ENCODE data around the gene ISCA1. TPM values are rescaled to one million over a fixed set of nuclear protein-coding genes. Genes with fewer than 3 reads are reported as not detected.

ISCA1 gene
- 24.1 to 29.2 TPM (median 25.1 TPM) in 3 replicates for total RNA-seq
- long read RNA-seq, transcript ISCA1-203 (4 exons, 1,958 nt), result major isoform, 23 of 25 reads
- long read RNA-seq, partial matches to known transcripts, result 0 of 25 reads
- long read RNA-seq, other reads (novel, unspliced or antisense), result 2 of 25 reads

DNA sequence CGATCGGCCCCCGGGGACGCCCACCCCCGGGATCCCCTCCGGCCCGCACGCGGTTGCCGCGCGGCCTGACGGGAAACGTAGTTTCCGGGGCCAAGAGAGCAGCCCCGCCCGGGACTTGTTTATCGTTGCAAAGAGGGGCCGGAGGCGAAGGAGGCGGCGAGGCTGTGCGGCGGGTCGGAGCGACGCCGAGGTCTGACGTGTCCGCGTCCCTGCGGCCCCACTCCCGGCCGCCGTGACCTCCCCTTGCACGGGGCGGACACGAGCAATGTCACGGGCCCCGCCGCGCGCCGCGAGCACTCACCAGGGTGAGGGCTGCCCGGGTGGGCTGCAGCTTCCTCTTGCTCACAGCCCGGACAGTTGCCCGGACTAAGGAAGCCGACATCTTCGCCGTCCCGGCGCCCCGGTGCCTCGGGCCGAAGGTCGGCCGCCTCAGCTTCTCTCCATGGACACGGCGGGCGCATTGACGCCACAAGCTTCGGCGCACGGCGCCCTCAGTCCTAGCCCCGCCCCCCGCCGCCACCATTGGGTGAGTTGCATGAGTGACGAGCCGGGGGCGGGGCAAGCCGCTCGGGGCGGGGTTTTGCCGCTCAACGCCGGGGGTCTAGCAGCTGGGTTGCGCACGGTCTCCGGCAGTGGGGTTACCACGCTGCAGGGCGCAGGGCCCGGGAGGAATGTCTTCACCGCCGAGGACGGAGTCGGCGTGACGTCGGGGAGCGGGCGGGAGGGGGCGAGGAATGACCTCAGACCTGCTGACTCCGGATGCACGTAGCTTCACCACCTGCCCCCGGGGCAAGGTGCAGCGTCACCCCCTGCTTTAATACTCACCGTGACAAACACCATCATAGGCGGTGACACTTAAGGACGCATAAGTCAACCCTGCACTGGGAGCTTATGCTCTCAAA lies at the start of gene ISCA1:
Gene ISCA1 (minus strand): TSS at position 462 of the 902 bp plus-strand sequence. CDS start 80 bp downstream, at position 382.
- H3K36me3 Mint-ChIP-seq (ENCODE audit: low read depth), result peaks cover 2% of the 10 kb centered on the region
- TF ChIP-seq, protein P1, sequence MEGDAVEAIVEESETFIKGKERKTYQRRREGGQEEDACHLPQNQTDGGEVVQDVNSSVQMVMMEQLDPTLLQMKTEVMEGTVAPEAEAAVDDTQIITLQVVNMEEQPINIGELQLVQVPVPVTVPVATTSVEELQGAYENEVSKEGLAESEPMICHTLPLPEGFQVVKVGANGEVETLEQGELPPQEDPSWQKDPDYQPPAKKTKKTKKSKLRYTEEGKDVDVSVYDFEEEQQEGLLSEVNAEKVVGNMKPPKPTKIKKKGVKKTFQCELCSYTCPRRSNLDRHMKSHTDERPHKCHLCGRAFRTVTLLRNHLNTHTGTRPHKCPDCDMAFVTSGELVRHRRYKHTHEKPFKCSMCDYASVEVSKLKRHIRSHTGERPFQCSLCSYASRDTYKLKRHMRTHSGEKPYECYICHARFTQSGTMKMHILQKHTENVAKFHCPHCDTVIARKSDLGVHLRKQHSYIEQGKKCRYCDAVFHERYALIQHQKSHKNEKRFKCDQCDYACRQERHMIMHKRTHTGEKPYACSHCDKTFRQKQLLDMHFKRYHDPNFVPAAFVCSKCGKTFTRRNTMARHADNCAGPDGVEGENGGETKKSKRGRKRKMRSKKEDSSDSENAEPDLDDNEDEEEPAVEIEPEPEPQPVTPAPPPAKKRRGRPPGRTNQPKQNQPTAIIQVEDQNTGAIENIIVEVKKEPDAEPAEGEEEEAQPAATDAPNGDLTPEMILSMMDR (IDR thresholded peaks at IDR 0.05), result no peak
- H3K27me3 Mint-ChIP-seq (ENCODE audit: low read depth), result no peaks in the 10 kb centered on the region
- H3K27ac Mint-ChIP-seq (ENCODE audit: unreplicated experiment), result peak within 1 kb of the TSS; percentile 97
- peak; percentile 96 for DNase-seq (ENCODE audit: low spot score)
- peaks cover 32% of the 10 kb centered on the region for H3K4me1 Mint-ChIP-seq (ENCODE audit: low read depth)
- no peaks in the 10 kb centered on the region for H3K9me3 Mint-ChIP-seq (ENCODE audit: low read depth)
- peak within 1 kb of the TSS; percentile 83 for H3K4me3 Mint-ChIP-seq (ENCODE audit: unreplicated experiment)

DNA sequence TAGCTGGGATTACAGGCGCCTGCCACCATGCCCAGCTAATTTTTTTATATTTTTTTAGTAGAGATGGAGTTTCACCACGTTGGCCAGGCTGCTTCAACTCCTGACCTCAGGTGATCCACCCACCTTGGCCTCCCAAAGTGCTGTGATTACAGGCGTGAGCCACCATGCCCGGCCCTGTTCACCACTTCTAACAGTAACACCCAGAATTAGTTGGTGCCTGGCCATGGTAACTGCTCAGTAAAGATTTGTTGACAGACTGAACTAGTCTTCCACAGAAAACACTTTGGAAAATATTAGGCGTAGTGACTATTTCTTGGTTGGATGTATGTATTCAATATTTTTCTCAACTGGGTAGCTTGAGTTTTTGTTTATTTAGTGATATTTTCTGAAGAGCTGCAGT lies 47.8 kb upstream of the ISCA1 start:
- TF ChIP-seq, protein P1 (IDR thresholded peaks at IDR 0.05), result no peak
- Mint-ChIP-seq H3K27ac (ENCODE audit: unreplicated experiment) (no peak overlapping the region), H3K4me3 (ENCODE audit: unreplicated experiment) (no peak overlapping the region), H3K4me1 (ENCODE audit: low read depth) (peaks cover 24% of the 10 kb centered on the region), H3K9me3 (ENCODE audit: low read depth) (no peaks in the 10 kb centered on the region), H3K36me3 (ENCODE audit: low read depth) (peaks cover 28% of the 10 kb centered on the region), H3K27me3 (ENCODE audit: low read depth) (no peaks in the 10 kb centered on the region)
- no peak for DNase-seq (ENCODE audit: low spot score)

DNA sequence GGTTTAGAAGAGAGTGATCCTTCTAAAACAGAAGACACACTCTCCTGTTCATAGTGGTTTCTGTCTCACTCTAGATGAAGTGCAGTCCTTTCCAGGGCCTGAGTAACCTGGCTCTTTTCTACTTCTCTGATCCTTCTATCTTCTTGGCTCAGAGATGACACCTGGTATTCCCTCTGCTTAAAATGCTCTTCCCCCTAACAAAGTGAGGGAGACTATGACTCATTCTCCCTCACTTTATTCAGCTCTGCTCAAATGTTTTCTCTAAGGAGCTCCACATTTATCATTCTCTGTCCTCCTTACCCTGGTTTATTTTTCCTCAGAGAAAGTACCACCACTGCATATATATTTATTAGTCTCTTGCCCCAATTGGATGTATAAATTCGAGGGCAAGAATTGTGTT lies 47.3 kb upstream of the ISCA1 start:
- Mint-ChIP-seq H3K4me1 (ENCODE audit: low read depth) (peaks cover 22% of the 10 kb centered on the region), H3K27me3 (ENCODE audit: low read depth) (no peaks in the 10 kb centered on the region), H3K4me3 (ENCODE audit: unreplicated experiment) (no peak overlapping the region), H3K27ac (ENCODE audit: unreplicated experiment) (peak overlapping the region; percentile 49), H3K9me3 (ENCODE audit: low read depth) (no peaks in the 10 kb centered on the region), H3K36me3 (ENCODE audit: low read depth) (peaks cover 26% of the 10 kb centered on the region)
- TF ChIP-seq, protein P1 (IDR thresholded peaks at IDR 0.05), result no peak
- DNase-seq (ENCODE audit: low spot score), result no peak

DNA sequence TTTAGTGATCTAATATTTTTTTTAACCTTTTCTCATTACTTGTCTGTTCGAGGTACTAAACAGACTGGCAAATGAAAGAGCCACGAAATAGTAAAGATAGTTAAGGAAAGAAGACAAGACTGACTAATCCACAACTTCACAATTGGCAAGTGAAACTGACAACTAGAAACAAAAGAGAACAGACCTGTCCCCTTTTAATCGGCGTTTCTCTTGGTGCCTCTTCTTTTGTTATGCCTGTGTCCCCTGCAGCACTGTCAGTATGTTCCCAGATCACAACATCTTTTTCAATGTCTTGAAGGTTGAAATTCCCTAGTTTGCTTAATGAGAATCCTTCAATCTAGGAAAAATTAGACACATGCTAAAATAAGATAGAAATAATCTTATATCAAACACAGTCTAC lies 45.8 kb upstream of the ISCA1 start:
- Mint-ChIP-seq H3K36me3 (ENCODE audit: low read depth) (peaks cover 25% of the 10 kb centered on the region), H3K4me3 (ENCODE audit: unreplicated experiment) (no peak overlapping the region), H3K27me3 (ENCODE audit: low read depth) (no peaks in the 10 kb centered on the region), H3K4me1 (ENCODE audit: low read depth) (peaks cover 26% of the 10 kb centered on the region), H3K9me3 (ENCODE audit: low read depth) (no peaks in the 10 kb centered on the region), H3K27ac (ENCODE audit: unreplicated experiment) (peak overlapping the region; percentile 74)
- no peak for DNase-seq (ENCODE audit: low spot score)
- TF ChIP-seq, protein P1 (IDR thresholded peaks at IDR 0.05), result no peak

DNA sequence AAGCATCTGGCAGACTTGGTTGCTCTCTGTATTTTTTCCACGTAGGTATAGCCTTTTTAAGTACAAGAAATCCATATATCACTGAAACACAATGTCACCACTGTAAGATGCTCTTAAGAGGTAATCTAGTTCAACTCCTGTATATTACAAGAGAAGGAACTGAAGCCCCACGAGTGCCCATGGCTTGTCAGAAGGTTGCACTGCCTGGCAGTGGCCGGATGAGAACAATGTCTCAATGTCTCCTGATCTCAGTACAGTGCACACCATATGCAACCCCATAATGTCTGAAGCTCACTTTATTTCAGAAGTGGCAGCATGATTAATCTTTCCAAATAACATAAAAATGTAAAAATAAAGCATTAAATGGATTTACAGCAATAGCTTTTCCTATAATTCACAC lies 44.2 kb upstream of the ISCA1 start:
- no peaks in the 10 kb centered on the region for H3K27me3 Mint-ChIP-seq (ENCODE audit: low read depth)
- H3K4me1 Mint-ChIP-seq (ENCODE audit: low read depth), result peaks cover 40% of the 10 kb centered on the region
- peaks cover 29% of the 10 kb centered on the region for H3K36me3 Mint-ChIP-seq (ENCODE audit: low read depth)
- no peak overlapping the region for H3K27ac Mint-ChIP-seq (ENCODE audit: unreplicated experiment)
- H3K4me3 Mint-ChIP-seq (ENCODE audit: unreplicated experiment), result no peak overlapping the region
- TF ChIP-seq, protein P1 (IDR thresholded peaks at IDR 0.05), result no peak
- no peak for DNase-seq (ENCODE audit: low spot score)
- no peaks in the 10 kb centered on the region for H3K9me3 Mint-ChIP-seq (ENCODE audit: low read depth)
